GM18867 (cell line): Measurements from ENCODE around the gene ATOSB.

Experiments used
- ATAC-seq: cut with Tn5 transposase; IDR thresholded peaks from one replicate; pipeline ENCODE4 v1.9.1; 2021; ENCODE audit warnings: mild to moderate bottlenecking, moderate library complexity; ENCODE audit not compliant: unreplicated experiment

ATOSB gene

GRCh38 chr9:35057271-35057620, 58.4 kb downstream of the ATOSB start:
- no peak for ATAC-seq

GRCh38 chr9:35056571-35057270, 58.9 kb downstream of the ATOSB start:
- ATAC-seq = no peak

- no peak for ATAC-seq
Observed at GRCh38 chr9:35054871-35055644, 60.6 kb downstream of the ATOSB start.

GRCh38 chr9:35054185-35054835, 61.4 kb downstream of the ATOSB start:
- no peak for ATAC-seq
